ENCODE results near the gene NUB1. TPM values are rescaled to one million over a fixed set of nuclear protein-coding genes. Genes with fewer than 3 reads are reported as not detected.

Gene NUB1
- total RNA-seq, 1 donor = 51.0 TPM

DNA sequence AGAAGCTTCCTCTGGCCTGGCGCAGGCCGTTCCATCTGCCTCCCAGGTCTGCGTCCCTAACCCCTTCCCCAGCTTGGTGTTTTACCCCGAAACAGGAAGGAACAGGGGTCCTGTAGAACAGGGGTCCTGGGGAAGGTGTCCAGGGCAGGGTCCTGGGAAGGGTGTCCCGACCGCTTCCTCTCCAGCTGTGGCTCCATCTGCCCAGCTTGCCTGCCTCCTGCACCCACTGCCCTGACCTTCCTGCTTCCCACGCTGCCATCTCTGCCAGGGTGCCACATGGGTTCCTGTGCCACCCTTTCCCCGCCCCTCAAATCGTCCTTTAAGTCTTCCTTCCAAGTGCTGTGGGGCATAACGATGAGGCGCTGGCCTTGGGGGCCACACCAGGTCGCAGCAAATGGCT, 35.8 kb downstream of the NUB1 start:
- DNase-seq (ENCODE audit: low read depth) = no peak
- no peak overlapping the region for H3K4me3 ChIP-seq (ENCODE audit: low read depth, low read length)
- TF ChIP-seq, protein P1, sequence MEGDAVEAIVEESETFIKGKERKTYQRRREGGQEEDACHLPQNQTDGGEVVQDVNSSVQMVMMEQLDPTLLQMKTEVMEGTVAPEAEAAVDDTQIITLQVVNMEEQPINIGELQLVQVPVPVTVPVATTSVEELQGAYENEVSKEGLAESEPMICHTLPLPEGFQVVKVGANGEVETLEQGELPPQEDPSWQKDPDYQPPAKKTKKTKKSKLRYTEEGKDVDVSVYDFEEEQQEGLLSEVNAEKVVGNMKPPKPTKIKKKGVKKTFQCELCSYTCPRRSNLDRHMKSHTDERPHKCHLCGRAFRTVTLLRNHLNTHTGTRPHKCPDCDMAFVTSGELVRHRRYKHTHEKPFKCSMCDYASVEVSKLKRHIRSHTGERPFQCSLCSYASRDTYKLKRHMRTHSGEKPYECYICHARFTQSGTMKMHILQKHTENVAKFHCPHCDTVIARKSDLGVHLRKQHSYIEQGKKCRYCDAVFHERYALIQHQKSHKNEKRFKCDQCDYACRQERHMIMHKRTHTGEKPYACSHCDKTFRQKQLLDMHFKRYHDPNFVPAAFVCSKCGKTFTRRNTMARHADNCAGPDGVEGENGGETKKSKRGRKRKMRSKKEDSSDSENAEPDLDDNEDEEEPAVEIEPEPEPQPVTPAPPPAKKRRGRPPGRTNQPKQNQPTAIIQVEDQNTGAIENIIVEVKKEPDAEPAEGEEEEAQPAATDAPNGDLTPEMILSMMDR (IDR thresholded peaks at IDR 0.05; ENCODE audit: insufficient read depth, low read depth, low read length) = no peak

DNA sequence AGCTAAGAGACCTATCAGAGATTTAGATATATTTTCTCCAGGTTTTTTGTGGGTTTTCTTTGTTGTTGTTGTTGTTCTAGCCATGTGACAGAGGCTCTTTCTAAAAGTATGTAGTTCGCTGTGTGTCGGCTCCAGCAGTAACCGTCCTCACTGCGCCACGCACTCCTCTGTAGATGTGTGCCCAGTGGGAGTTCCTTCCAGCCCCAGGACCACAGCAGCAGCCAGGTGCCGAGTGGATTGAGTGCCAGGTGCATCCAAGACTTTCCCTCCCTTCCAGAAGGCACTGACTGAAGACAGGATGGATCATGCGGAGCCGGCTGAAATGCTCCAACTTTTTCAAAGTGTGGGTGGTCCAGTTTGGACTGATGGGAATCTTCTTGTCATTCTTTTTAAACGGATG, 36.4 kb downstream of the NUB1 start:
- no peak for DNase-seq (ENCODE audit: low read depth)
- TF ChIP-seq, protein P1 (IDR thresholded peaks at IDR 0.05; ENCODE audit: insufficient read depth, low read depth, low read length) = no peak
- no peak overlapping the region for H3K4me3 ChIP-seq (ENCODE audit: low read depth, low read length)

DNA sequence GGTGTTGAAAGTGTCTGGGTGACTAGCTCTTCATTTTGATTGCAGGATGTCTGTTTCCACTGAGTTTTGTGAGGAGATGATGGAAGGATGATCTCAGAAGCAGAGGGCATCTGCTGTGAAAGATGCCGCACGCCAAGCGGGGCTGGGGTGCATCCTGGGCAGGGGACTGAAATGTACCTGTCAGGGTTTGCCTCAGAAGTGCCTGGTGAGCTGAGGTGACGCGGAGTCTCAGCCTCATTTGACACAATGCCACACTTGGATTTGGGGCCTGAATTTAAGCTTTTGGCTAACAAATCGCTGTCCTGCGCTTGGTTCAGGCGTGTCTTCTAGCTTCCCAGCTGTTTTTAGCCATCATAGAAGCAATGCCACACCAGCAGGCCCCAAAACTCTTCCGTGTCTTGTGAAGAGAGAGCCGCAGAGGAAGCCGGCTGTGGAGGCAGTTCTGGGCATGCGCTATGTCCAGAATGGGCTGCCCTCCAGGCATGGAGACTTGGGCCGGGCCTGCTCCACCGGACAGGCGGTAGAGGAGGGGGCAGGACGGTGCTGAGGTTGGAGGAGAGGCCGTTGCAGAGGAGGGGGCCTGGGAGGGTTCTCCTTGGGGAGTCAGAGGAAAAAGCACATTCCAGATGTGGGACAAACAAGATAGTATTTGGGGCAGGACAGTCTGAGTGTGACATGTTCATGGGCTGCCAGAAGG, 37.0 kb downstream of the NUB1 start:
- TF ChIP-seq, protein P1 (IDR thresholded peaks at IDR 0.05; ENCODE audit: insufficient read depth, low read depth, low read length) = no peak
- DNase-seq (ENCODE audit: low read depth) = no peak

DNA sequence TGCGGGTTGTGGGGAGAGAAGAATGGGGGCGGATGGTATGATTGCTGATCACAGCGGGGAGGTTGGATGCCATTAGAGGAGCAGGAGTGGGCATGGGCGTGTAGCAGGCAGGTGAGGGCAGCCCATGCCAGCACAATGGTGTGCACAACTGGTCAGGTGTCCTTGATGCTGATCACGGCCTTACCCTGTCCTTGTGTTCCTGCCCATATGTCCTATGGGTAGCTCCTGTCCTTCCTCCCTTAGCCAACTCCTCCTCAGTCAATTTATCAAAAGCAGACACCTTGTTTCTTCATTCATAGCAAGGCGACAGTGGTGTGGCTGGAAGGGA, 37.5 kb downstream of the NUB1 start:
- no peak overlapping the region for H3K4me3 ChIP-seq (ENCODE audit: low read depth, low read length)
- TF ChIP-seq, protein P1 (IDR thresholded peaks at IDR 0.05; ENCODE audit: insufficient read depth, low read depth, low read length) = no peak
- no peak for DNase-seq (ENCODE audit: low read depth)

More for the DNA sequence above, 37.0 kb downstream of the NUB1 start:
- H3K4me3 ChIP-seq (ENCODE audit: low read depth, low read length) = no peak overlapping the region

DNA sequence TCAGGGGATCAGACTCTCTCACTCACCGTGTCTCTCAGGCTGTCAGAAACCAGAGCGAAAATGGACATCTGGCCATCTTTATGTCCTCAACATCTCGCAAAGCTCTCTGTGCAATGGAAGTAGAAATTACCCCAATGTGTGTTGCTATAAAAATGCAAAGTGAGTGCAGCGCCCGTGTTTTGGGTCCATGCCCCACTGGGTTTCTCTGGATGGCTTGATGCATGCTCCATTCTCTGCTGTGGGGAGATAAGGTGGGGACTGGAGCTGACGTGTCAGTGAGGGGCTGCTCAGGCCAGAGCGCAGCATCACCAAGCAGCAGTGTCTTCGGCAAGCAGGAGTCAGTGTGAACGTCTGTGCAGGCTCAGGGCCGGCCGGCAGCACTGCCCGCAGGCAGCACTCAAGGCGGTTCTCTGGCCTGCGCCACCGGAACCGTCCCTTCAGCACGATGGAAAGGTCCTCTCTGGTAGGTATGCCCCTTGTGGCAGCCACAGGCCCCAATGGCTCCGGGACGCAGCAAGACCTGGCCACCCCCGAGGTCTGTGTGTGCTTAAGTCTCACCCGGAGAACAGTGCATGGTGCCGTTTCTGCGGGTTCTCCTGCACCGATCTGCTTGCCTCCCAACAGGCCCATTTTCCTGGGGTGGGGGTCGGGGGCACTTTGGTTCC, 38.1 kb downstream of the NUB1 start:
- no peak overlapping the region for H3K4me3 ChIP-seq (ENCODE audit: low read depth, low read length)
- TF ChIP-seq, protein P1 (IDR thresholded peaks at IDR 0.05; ENCODE audit: insufficient read depth, low read depth, low read length) = no peak
- no peak for DNase-seq (ENCODE audit: low read depth)

DNA sequence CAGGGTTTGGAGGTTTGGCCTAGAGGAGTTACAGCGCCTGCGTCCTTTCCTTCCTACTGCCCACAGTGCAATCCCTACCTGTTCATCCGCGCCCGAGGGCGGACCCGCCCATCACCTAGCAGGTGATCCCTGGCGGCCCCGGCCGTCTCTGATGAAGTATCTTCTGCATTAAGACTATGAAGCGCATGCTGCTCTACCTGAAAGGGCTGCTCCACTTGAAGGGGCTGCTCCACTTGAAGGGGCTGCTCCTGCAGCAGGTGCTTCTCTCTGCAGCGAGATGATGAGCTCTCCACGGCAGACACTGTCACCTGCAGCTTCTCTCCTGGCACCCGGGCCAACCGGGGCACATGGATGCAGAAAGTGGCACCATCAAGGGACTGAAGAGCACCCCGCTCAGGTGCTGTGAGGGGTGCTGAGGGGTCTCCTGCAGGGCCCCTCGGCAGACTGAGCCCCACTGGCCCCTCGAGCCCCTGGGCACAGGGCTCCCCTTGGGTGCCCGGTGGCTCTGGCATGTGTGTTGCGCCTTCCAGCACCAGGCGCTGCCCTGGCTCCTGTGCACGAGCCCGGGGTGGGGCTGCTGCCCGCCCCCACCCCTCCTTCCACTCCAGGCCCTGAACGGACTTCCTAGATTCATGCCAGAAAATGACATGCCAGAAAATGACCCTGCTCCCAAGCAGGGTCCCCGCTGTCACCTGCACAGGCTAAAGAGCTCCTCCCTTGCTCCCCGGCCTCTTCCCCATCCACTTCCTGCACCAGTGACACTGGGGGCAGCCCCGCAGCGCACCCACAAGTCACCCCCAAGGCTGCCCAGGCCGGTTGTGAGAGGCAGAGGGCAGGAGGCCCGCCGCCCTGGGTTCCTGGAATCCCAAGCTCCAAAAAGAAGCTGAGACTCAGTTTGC, 38.8 kb downstream of the NUB1 start:
- TF ChIP-seq, protein P1 (IDR thresholded peaks at IDR 0.05; ENCODE audit: insufficient read depth, low read depth, low read length) = no peak
- DNase-seq (ENCODE audit: low read depth) = no peak
- H3K4me3 ChIP-seq (ENCODE audit: low read depth, low read length) = no peak overlapping the region
